ENCODE measurements around the gene MEDAG.

The MEDAG gene

GRCh38 chr13:30905932-30906383, at the start of gene MEDAG:
TSS of gene MEDAG (plus strand) at chr13:30906271. CDS start at chr13:30906516, 245 bp downstream.
- no peak for DNase-seq

- no peak for DNase-seq
Observed at GRCh38 chr13:30857018-30857417, 49.1 kb upstream of the MEDAG start.

- DNase-seq, result no peak
Observed at GRCh38 chr13:30857636-30858035, 48.4 kb upstream of the MEDAG start.

- no peak for DNase-seq
Observed at GRCh38 chr13:30859326-30859725, 46.7 kb upstream of the MEDAG start.

- DNase-seq, result no peak
Observed at GRCh38 chr13:30861163-30861562, 44.9 kb upstream of the MEDAG start.

- DNase-seq, result no peak
Observed at GRCh38 chr13:30861836-30862467, 44.1 kb upstream of the MEDAG start.

- no peak for DNase-seq
Observed at GRCh38 chr13:30862707-30863106, 43.4 kb upstream of the MEDAG start.

GRCh38 chr13:30863231-30863630, 42.8 kb upstream of the MEDAG start:
- DNase-seq, result no peak

GRCh38 chr13:30863796-30864195, 42.3 kb upstream of the MEDAG start:
- no peak for DNase-seq

GRCh38 chr13:30864433-30865122, 41.5 kb upstream of the MEDAG start:
- no peak for DNase-seq

GRCh38 chr13:30865123-30866049, 40.7 kb upstream of the MEDAG start:
- DNase-seq, result peak; percentile 54

- DNase-seq, result peak; percentile 9
Observed at GRCh38 chr13:30866677-30867076, 39.4 kb upstream of the MEDAG start.

GRCh38 chr13:30867089-30867669, 38.9 kb upstream of the MEDAG start:
- DNase-seq, result no peak

GRCh38 chr13:30868799-30869470, 37.1 kb upstream of the MEDAG start:
- no peak for DNase-seq

- no peak for DNase-seq
Observed at GRCh38 chr13:30869491-30869890, 36.6 kb upstream of the MEDAG start.

GRCh38 chr13:30870049-30870884, 35.8 kb upstream of the MEDAG start:
- DNase-seq, result no peak

GRCh38 chr13:30870916-30871587, 35.0 kb upstream of the MEDAG start:
- no peak for DNase-seq

GRCh38 chr13:30871588-30872275, 34.3 kb upstream of the MEDAG start:
- no peak for DNase-seq

- no peak for DNase-seq
Observed at GRCh38 chr13:30872276-30872594, 33.8 kb upstream of the MEDAG start.

GRCh38 chr13:30872685-30873461, 33.2 kb upstream of the MEDAG start:
- DNase-seq, result no peak
